ENCODE results near the gene FREM1.

FREM1 gene

DNA sequence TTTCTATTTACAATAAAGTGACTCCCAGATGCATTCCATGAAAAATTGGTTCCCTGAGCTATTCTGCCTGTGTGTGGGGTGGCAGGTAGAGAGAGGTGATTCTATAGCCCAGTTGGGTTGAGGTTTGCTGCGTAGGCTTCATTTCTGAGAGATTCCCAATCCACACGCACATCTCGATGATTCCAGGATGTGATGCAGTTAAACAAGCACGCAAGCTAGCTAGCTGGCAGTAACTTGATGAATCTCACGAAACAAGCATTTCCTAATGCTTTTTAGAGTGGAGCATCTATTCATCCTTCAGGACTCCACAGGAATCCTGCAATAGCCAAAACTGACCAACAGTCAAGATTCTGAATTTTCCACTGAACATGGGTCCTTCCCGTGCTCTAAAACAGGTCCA lies 143.9 kb downstream of the FREM1 start:
- ATAC-seq: no peak
- DNase-seq: no peak

DNA sequence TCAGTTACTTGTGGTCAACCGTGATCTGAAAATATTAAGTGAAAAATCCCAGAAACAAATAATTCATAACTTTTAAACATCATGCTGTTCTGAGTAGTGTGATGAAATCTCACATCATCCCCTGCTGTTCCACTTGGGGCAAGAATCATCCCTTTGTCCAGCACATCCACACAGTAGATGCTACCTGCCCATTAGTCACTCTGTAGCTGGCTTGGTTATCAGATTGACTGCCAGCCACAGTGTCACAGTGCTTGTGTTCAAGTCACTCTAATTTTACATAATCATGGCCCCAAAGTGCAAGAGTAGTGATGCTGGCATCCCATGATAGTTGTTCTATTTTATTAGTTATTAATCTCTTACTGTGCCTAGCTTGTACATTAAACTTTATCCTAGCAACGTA lies 148.6 kb downstream of the FREM1 start:
- DNase-seq (no peak), ATAC-seq (no peak)

DNA sequence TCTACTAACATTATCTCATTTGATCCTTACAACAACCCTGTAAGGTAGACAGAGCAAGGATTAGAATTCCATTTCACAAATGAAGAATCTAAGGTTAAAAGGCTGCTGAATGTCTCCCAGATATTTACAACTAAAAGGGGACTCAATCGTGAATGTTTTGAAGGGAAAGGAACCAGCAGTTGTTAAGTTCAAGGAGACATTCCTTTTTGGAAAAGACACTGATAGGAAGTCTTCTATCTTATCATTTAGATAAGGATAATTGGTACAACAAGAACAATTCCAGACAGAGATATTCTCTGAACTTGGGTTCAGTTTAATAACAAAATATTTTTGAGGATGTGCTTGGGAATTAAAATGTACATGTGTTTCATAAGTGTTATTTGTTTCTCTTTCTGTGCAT lies 150.2 kb downstream of the FREM1 start:
- DNase-seq (no peak), ATAC-seq (no peak)

DNA sequence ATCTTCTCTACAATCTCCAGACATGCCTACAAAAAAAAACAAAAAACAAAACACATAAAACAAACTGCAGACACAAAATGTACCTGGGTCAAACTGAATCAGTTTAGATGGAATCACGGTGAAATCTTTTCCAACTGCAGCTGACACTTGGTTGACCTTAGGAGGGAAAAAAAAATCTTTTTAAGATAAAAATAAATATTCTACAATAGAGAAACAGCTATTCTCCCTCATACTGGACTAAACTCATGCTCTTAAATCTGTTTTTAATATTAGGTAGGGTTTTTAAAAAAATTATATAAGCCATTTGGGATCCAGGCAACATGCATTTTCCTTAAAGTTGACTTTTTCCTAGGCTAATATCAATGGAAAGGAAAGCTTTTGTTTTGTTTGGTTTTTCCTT lies 153.9 kb downstream of the FREM1 start:
- DNase-seq: no peak
- ATAC-seq: no peak

DNA sequence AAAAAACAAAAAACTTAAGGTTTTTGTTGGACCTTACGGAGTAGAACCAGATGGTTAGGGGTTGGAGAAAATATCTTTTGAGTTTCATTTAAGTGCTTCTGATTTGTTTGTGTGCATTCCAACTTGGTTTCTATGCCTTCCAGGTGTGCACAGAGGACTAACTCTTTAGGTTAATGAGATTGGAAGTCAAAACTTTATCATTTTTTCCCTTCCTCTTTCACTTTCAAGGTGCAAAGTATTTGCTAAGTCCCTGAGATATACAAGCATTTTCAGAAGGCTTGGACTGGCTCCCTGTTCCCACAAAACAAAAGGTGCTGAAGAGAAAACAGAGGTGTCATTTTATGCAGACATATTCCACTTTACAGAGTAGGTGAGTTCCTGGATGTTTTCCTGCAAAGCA lies 157.4 kb downstream of the FREM1 start:
- no peak for DNase-seq
- ATAC-seq: no peak

DNA sequence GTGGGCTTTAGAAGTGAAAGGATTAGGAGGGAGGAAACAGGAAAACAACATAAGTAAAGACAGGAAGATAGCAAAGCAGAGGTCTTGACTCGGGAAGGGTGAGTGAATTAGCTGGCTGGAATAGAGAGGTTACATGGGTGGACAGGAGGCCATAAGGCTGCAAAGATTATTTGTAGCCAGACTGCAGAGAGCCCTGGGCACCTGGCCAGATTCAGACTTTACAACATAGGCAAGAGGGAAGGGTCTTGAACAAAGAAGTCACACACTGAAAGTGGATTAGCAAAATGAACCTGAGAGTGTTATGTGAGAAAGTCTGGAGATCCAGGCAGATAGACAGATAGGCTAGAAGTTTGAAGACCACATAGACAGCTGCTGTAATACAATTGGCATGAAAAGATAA lies 158.0 kb downstream of the FREM1 start:
- ATAC-seq (no peak), DNase-seq (no peak)

DNA sequence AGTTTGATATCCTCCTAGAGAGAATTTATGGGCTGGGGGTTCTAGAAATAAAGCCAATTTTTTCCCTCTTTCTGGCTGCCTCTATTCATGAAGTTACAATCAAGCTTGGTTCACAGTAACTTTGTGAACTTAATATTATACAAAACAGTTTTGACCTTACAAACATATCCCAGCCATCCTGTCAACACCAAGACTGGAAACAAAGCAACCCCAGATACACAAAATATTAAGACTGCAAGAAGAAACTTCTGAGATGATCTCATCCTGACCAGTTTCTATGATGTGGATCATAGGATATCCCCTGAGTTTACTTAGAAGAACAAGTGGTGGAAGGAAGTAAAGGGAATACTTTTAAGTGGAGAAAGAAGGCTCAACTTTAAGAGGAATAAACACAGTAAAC lies 159.4 kb downstream of the FREM1 start:
- DNase-seq (no peak), ATAC-seq (no peak)

DNA sequence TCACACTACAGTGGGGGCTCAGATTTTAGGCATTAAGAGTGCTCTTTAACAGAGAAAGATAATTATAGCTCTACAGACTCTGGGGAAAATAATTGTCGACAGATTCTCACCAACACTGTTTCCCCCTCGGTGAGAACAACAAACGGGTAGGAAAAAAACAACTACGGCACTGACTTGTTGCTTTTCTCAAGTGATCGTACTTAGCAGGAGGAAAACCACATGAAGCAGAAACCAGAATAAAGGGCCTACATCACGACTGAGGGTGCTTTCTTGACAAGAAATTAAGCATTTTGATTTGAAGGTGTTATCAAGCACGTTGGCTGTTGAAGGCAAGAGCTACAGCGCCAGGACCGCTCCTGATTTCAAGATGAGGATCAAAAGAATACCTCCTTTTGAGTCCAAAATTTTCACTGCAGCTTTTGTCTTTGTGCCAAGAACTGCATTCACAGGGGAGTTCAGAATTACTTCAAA lies 160.5 kb downstream of the FREM1 start:
- ATAC-seq: no peak
- no peak for DNase-seq

DNA sequence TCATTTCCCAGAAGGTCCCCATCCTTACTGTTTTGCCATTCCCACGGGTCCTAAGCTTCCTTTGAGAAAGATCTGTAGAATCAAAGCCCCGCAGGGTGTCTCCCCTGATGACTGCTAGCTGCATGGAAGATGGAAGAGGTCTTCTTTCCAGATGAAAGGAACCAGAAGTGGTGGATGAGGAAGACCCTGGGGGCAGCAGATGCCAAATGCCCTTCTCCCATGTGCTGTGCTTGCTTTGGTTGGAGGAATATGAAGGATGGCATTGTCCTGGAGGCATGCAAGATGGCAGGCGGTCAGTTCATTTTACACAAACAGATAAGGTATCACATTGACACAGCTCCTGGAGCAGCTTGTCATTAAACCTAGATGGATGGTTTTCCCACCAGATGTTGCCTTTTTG lies 161.9 kb downstream of the FREM1 start:
- no peak for DNase-seq

DNA sequence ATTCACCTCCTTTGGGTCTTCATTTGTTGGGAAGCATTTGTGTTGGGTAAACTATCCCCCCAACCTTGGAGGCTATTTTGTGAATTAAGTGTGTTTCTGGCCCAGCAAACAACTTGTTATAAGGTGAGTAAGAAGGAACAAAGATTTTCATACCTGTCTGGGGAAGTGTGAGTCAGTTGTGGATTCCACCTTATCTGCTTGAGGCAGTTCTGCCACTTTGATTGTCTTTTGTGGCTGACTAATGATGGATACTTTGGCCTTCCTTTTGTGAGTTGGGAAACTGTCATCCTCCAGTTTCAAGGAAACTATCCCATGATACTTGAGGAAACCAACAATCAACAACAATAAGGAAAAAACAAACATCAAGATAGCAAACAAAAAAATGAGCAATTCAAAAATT lies 163.1 kb downstream of the FREM1 start:
- ATAC-seq (no peak), DNase-seq (no peak)

More for the DNA sequence above, 161.9 kb downstream of the FREM1 start:
- no peak for ATAC-seq

DNA sequence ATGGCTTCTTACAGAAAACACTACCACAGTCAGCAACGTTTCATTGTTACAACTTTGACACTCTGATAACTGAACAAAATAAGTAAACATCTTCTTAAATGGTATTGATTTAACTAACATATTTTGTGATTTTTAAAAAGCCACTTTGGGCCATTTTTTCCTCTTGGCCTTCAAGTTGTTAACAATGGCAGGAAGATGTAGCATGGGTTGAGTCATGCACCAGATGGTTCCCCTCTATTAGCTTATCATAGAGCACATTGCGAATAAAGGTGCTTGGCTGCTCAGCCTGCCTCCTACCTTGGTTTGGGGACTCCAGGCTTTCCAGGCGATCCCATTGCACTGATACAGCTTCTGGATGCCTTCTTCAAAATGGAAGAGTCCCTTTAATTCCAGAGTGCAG lies 163.6 kb downstream of the FREM1 start:
- no peak for ATAC-seq

DNA sequence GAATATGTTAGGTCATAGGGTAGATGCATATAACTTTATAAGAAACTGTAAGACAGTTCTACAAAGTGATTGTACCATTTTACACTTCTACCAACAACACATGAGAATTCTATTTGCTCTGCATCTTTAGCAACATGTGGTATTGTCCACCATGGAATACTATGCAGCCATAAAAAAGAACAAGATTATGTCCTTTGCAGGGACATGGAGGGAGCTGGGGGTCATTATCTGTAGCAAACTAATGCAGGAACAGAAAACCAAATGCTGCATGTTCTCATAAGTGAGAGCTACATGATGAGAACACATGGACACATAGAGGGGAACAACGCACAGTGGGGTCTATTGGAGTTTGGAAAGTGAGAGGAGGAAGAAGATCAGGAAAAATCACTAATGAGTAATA lies 165.5 kb downstream of the FREM1 start:
- DNase-seq: no peak
- ATAC-seq: no peak

More for the DNA sequence above, 163.6 kb downstream of the FREM1 start:
- DNase-seq: no peak

DNA sequence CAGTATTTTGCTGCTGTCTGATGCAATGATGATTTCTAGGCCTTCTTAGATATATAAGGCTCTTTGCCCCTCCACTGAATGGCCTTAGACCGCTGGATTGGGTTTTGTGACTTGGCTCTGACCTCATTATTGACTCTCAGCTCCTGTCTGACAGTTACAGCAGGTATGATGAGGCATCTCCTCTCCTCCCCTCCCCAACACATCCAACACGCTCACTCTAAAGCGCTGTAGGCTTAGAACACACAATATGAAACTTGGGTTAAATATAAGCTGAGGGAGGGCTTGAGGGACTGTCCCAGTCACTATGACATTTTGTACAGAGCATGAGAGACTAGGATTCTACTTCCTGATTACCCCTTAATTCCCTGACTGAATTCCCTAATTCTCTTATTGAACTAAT lies 168.9 kb downstream of the FREM1 start:
- ATAC-seq (peak; percentile 55), DNase-seq (no peak)

DNA sequence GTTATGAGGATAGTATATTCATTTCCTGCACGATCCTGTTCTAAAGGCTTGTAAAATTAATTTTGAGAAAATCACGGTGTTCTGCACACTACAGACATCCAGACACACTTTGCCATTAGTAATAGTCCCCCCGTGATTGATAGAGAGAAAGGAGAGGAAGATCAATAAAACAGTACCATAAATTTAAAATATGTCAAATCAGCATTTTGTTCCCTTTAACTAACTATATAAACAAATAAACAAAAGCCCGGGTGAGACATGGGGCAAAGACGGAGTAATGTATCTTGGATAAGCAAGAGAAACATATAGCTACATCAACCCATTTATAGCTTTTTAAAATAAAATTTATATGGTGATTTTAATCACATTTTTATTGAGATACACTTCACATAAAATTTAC lies 177.1 kb downstream of the FREM1 start:
- ATAC-seq: no peak
- no peak for DNase-seq

DNA sequence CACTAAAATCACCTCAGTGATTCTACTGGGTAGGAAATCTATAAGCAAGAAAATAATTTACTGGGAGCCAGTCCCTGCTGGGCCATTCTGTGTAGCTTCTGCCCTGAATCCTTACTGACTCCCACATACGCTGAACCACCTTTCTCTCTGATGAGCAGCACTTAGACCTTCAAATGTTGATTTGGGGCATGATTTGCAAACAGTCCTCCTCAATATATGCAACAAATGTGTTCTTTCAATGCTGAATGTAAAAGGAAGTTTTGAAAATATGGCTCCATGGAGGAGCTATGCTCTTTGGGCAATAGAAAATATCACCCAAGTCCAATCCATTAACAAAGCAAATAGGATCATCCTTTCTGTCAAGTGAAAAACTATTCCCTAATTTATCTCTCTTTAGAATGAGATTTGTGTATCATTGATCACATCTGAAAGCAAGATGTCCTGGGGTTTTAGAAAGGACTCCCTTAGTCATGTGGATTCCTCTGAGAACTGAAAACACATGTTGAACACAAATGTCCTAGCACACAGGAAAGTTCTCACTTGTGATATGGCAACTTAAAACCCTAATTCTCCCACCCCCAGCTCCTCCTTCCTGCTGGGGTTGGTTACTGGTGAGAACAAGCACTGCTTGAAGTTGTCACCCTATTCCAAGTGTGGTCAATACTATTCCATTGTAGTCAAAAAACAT lies 178.8 kb downstream of the FREM1 start:
- DNase-seq (no peak), ATAC-seq (no peak)

DNA sequence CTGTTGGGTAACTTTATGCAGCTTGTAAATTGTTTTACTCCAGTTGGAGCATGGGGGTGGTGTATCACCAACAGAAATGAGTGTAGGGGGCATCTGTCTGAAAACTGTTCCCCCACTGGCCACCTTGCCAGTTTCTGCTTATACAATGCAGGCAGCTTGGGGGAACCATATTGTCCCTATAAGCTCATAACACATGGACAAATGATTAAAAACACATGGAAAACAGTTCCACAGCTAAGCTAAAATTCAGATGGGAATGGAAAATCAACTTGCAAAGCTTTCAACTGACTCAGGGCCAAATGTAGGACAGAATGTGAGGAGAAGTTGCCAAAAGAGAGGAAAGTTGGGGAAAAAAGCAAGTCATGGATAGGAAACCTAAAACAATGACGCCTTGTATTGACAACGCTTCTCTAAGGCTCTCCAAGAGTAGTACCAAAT lies 179.7 kb downstream of the FREM1 start:
- ATAC-seq (no peak), DNase-seq (no peak)

DNA sequence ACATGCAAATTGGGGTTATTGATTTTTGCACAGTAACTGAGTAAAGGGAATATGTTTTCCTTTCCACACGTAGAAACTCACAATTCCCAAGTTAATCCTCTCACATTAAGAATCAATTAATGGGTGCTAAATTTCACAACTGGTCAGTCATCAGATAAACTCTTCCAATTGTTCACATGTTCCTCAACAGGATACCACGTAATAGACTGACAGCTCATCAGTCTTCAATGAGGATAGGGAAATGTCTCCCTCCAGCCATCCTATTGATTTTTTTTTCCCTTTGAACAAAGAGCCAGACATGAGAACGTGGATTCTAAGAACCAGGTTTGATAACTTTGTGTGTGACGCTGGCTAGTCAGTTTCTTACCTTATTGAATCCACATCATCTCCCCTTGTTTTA lies 186.9 kb downstream of the FREM1 start:
- ATAC-seq (no peak), DNase-seq (no peak)

DNA sequence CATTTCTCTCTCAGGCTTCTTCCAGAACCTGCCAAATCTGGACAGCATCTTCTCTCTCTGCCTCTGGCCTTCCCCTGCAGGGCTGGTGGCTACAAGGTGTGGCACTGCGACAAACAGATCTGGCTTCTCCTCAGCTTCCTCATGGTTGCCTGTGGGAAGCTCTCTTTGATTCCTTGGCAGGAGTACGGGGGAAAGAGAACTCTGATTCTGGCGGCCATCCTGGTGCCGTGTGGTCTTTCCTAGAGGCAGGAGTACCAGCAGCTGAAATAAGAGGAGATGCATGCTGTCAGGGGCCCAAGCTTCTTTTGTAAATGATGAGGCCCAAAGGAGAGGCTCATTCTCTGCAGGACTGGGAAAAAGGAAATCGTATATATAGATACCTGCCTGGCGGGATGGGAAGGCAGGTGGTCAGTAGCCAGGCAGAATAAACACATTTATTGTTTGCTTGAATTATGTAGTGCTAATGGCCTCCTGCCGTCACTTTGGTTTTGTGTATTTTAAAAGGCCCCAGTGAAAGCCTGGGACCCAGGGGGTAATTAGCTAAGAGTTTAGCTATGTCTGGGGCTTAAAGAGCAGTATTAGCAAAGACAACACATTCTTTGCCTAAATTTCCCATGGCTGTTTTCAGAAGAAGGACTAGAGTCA lies 187.7 kb downstream of the FREM1 start, which contains the start of gene CER1:
Gene CER1 (minus strand): TSS at position 343 of the 645 bp plus-strand sequence. CDS start 61 bp downstream, at position 282.
- DNase-seq (no peak), ATAC-seq (no peak)

DNA sequence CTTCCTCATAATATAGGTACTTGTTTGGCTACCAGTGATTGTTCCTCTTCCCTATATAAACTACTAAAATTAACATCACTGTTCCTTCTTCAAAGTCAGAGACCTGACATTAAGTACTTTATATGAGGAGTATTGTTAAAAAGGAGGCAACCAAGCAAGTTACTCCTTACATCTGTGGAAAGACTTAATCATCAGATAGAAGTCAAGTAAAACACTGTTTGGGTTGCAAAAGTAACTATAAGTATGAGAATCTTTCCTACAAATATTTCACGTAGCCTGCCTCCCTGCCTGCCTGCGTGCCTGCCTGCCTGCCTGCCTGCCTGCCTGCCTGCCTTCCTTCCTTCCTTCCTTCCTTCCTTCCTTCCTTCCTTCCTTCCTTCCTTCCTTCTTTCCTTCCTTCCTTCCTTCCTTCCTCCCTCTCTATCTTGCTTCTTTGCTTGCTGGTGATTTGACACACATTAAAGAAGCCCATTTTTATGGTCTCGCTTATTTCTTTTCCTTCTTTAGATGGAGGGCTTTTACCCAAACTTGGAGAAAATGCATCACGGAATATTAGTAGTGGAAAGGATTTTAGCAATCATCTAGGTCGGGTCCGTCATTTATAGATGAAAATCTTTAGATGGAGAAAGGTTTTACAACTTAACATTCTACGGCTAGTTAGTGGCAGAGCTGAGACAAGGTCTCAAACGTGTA lies 190.9 kb downstream of the FREM1 start:
- DNase-seq: no peak
- ATAC-seq: no peak

DNA sequence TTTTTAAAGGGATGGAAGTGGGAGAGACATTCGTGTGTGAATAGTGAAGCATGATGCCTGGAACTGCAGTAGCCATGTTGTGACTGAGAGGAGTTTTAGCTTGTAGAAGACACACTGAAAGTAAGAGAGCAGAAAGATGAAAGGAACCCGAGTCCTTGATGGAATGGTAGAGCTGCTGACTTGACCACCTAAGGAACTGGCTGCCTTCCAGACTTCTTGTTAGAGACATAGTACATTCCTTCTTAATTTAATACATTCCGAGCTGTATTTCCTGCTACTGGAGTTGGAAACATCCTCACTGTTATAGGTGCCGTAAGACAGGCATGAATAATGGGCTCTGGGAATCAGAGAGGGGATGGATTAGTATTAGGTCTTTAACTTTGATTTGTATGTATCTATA lies 195.1 kb downstream of the FREM1 start:
- DNase-seq: no peak
- no peak for ATAC-seq

DNA sequence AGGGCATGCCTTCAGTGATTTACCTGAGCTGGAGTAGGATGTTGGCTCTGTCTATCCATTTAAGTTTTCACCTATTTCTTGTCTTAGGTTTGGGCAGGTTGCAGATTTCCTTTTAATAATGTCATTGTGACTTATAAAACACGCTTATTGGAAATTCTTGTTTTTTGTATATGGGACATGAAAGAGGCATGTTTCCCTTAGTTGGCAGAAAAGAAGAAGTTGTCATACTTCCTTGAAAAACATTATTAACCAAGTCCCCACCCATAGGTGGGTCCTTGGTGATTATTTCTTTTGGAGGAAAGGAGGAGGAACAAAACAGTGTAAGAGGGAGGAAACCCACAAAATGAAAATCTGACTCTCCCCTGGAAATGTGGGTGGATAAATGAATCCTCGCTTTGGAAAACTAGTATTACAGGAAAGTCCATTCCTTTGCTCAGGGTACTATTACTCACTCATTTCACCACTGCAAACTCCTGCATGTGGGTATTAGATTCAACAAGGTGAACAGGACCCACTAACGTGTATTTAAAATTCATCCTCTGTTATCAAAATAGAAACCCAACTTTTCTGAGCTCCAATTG lies 197.0 kb downstream of the FREM1 start:
- DNase-seq: no peak
- no peak for ATAC-seq

DNA sequence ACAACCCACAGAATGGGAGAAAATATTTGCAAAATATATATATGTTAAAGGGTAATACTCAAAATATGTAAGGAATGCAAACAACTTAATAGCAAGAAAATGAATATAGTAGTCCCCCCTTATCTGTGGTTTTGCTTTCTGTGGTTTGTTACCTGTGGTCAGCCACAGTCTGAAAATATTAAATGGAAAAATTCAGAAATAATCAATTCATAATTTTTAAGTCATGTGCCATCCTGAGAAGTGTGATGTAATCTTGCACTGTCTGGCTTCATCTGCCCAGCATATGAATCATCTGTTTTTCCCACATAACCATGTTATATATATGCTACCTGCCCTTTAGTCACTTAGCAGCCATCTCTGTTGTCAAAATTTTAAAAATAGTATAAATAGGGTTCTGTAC lies 199.4 kb downstream of the FREM1 start:
- no peak for ATAC-seq
- no peak for DNase-seq

DNA sequence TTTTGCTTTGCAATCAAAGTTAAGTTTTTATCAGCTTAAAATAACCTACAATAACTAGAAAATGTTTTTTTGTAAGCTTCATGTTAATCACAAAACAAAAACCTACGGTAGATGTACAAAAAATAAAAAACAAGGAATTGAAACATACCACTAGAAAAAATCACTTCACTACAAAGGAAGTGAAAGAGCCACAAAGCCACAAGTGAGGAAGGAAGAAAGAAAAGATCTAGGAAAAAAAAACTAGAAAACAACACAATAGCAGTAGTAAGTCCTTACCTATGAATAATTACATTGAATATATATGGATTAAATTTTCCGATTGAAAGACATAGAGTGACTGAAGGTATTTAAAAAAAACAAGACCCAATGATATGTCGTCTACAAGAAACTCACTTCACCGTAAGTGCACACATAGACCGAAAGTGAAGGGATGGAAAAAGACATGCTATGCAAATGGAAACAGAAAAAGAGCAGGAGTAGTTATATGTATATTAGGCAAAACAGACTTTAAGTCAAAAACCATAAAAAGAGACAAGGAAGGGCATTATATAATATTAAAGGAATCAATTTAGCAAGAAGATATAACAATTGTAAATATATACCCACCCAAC lies 203.6 kb downstream of the FREM1 start:
- ATAC-seq: no peak
- no peak for DNase-seq
